GM11168 (cell line): Measurements from ENCODE around the gene GPR143.
"Not testable (repeated sequence)": the region's sequence is repeated elsewhere in the genome, so short reads cannot be mapped to it uniquely, and the experiment has no call there.

Experiments
- in situ Hi-C: fragments of 300-500 bp; cut with MboI; formaldehyde crosslinking; loops from one replicate; pipeline ENCODE4 v1.12.0; 2022; ENCODE audit warnings: low sequenced_read_pairs; ENCODE audit not compliant: unreplicated experiment

The GPR143 gene

GRCh38 chrX:9770319-9770718, 4.7 kb upstream of the GPR143 start:
- in situ Hi-C loops, result no loop called here

- in situ Hi-C loops, result not testable (repeated sequence)
These were observed 2.7 kb upstream of the GPR143 start for GRCh38 chrX:9768321-9768839.

- in situ Hi-C loops, result no loop called here
These were observed 1.7 kb upstream of the GPR143 start for GRCh38 chrX:9767375-9767774.

DNA sequence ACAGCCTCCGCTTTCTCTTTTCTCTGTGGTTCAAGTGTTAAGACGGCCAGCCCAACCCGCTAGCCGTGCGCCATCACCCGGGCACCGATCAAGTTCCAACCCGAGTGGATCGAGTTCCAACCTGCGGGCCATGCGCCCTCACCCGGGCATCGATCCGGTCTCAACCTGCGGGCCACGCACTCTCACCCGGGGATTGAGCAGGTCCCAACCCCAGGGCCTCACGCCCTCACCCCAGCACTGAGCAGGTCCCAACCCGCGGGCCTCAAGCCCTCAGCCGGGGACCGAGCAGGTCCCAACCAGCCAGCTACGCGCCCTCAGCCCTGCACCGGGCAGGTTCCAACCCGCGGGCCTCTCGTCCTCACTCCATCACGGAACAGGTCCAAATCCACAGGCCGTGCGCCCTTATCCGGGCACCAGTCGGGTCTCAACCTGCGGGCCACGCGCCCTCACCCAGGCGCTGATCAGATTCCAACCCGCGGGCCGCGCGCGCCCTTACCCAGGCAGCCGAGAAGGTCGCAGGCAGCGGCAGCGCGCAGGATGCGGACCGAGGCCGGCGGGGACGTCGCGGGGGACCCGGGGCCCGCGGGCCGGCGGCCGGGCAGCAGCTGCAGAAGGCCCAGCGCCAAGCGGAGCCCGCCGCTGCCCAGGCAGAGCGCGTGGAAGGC, 443 bp downstream of the GPR143 start:
- in situ Hi-C loops, result no loop called here

DNA sequence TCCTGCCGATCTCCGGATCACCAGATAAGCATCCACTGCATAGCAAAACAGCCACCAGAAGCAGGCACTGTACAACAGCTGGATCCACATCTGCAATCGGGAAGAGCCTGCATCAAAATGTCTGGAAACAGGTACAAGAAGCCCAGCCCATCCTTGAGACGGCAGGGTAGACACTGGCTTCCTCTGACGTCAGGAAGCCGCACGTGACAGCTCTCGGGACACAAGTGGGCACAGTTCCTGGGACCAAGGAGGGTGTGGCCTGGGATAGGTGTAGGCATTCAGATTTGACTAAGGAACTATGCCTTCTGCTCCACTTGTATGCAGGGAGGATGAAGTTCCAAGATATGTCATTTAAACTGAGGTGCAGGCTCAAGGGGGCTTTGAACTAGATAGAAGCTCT, 6.3 kb downstream of the GPR143 start:
- in situ Hi-C loops, result no loop called here

- in situ Hi-C loops, result no loop called here
These were observed 7.5 kb downstream of the GPR143 start for GRCh38 chrX:9758021-9758638.

DNA sequence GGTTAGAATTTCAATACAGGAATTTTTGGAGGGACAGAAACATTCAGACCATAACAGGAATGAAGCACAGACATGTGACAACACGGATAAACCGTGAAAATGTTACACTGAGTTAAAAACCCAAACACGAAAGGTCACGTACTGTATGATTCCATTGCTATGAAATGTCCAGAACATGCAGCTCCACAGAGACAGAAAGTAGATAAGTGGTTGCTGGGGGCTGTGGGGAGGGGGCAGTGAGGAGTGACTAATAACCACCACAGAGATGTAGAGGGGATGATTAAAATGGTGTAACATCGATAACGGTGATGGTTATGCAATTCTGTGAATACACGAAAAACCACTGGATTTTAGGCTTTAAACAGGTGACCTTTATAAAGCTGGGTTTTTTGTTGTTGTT, 8.3 kb downstream of the GPR143 start:
- in situ Hi-C loops, result no loop called here

DNA sequence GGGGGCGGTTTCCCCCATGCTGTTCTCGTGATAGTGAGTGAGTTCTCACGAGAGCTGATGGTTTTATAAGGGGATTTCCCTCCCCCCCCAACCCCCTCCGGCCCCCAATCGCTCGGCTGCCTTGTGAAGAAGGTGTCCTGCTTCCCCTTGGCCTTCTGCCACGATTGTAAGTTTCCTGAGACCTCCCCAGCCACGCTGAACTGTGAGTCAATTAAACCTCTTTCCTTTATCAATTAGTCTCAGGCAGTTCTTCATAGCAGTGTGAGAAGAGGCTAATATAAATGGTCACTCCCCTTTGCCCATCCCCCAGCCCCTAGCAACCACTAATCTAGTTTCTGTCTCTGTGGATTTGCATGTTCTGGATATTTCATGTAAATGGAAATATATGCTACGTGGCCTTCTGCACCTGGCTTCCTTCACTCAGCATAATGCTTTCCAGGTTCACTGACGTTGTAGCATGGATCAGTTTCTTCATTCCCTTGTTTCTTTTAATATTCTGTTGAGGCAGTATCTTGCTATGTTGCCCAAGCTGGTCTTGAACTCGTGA, 16.4 kb downstream of the GPR143 start:
- in situ Hi-C loops, result no loop called here

DNA sequence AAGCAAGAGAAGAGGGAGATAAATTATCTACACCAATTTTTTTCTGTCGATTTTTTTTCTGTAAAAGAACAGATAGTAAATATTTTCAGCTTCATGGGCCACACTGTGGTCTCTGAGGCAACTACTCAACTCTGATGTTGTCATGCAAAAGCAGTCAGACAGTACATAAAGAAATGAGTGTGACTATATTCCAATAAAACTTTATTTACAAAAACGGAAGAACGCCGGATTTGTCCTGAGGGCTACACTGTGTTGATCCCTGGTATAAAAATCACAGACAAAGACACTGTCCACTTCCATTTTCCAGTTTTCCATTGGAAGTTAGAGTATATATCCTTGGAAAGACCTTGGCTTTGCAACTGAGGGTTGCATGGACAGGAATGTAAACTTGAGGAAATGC, 18.0 kb downstream of the GPR143 start:
- in situ Hi-C loops, result no loop called here

DNA sequence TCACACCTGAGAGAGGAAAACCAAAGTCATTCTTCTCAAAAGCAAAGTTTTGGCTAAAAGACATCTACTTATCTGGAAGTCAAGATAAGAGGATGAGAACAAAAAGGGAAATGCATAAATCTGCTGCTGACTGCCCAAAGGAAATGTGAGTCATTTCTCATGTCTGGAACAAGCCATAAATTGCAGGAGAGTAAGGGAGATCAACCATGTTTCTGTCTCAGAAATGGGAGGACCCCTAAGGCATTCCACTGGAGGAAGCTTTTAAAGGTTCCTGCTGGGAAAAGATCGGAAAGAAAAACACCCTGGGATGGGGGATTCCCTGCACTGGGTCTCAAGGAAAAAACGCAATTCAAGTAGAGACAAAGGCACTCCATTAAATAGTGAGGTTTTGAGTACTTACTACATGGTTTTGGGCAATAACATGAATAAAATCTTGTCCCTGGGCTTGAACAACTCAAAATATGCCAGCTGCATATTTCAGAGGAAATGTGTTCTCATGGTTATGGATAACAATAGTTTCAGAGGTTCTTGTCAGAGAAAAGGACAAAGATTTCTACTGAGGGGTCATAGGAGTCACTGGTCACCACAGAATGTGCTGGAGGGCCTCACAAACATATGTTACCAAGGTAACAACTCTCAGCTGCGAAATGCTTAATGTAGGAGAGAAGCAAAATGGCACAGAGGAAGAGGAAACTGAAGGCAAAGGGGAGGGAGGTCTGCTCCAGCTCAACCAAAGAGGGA, 19.3 kb downstream of the GPR143 start:
- in situ Hi-C loops, result no loop called here

DNA sequence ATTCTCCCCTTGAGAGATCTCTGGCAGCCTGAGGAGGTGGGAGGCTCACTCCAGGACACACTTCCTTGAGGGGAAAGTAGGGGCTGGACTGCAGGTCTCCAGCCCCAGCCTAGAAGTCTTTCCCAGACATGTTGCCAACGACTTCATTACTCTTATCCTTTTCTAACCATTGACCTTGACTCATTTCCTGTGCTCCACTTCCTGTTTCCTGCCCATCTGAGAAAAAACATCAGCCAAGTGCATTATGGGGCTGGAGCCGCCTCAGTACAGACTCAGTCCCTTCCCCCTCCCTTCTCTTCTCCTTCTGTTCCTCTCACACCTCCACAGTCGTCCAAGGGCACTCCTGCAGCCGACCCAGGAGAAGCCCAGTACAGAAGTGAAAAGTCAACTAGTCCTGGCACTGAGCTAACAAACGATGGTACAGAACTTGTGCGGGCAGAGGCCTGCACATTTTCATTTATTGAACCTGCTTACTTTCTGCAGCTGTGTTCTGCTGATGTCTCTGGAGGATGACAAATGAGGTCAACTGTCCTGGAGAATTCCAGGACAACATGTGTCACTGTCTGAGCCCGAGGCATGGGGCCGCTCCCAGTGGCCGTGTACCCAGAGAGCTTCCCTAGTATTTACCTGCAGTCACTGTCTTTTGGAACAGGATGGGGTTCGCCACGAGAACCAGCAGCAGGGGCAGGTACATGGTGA, 20.1 kb downstream of the GPR143 start:
- in situ Hi-C loops, result no loop called here

GRCh38 chrX:9739130-9739529, 26.5 kb downstream of the GPR143 start:
- in situ Hi-C loops, result no loop called here

DNA sequence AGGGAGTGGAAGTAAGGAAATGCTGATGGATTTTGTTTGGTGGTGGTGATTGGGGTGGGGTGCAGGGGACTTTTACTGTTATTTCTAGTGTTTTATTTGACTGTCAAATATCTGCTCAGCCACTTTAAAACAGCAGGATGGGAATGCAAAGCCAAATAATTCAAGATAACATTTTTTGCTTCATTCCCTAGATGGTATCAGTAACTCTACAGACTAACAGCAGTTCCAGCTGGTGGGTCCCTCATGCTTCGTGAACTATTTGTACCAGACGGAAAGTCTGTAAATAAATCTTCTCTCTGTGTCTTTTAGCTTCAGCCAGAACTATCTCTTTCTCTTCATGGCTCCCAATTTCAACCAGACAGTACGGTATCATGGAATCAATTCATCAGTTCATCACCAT, 27.5 kb downstream of the GPR143 start:
- in situ Hi-C loops, result no loop called here

GRCh38 chrX:9737363-9737762, 28.3 kb downstream of the GPR143 start:
- in situ Hi-C loops, result no loop called here

DNA sequence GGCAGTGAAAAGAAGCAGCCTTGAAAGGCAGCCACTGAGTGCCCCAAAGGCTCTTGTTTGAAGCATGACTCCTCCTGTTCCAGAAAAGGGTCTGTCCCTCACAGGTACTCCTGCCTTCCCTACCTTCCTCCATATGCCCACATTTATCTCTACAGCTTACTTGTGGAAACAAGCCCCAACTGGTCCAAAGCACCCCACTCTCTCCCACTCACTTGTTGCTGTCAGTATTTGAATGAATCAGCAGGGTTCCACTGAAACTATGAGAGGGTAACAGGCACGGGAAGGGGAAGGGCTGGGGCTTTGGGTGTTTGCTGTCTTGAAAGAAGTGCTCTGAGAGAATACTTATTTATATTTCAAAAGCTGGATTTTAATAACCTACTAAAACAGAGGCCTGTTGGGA, 34.9 kb downstream of the GPR143 start:
- in situ Hi-C loops, result no loop called here

GRCh38 chrX:9730078-9730477, 35.6 kb downstream of the GPR143 start:
- in situ Hi-C loops, result no loop called here

GRCh38 chrX:9729171-9729885, 36.3 kb downstream of the GPR143 start:
- in situ Hi-C loops, result no loop called here

- in situ Hi-C loops, result no loop called here
These were observed 37.4 kb downstream of the GPR143 start for GRCh38 chrX:9728261-9728660.

GRCh38 chrX:9724711-9725110, 40.9 kb downstream of the GPR143 start:
- in situ Hi-C loops, result loop anchor here (25.0 kb wide), 1 partner anchor 762 kb away; no protein-coding TSS in a partner anchor

DNA sequence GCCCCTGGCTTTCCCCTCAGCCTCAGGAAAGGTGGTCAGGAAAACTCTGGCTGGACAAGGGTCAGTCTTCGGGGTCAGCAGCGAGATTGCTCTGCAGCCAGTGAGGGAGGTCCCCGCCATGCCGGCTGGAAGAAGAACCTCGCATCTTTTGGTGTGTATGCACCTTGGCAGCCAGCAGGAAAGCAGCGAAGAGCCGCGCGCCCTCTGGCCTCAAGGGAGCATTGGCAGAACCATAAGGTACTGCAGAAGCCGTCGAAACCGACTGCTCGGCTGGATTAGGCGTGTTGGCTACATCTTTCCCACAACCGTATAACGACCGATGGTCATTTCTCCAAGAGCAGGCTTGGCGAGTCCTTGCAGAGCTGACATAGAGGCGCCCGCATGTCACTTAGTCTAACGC, 48.3 kb downstream of the GPR143 start:
- in situ Hi-C loops, result loop anchor here (25.0 kb wide), 1 partner anchor 755 kb away; no protein-coding TSS in a partner anchor
